ENCODE measurements around the gene POLR1F.

GRCh38 chr7:19752020-19752419 is 43.2 kb upstream of the POLR1F start:
- TF ChIP-seq, protein P1, sequence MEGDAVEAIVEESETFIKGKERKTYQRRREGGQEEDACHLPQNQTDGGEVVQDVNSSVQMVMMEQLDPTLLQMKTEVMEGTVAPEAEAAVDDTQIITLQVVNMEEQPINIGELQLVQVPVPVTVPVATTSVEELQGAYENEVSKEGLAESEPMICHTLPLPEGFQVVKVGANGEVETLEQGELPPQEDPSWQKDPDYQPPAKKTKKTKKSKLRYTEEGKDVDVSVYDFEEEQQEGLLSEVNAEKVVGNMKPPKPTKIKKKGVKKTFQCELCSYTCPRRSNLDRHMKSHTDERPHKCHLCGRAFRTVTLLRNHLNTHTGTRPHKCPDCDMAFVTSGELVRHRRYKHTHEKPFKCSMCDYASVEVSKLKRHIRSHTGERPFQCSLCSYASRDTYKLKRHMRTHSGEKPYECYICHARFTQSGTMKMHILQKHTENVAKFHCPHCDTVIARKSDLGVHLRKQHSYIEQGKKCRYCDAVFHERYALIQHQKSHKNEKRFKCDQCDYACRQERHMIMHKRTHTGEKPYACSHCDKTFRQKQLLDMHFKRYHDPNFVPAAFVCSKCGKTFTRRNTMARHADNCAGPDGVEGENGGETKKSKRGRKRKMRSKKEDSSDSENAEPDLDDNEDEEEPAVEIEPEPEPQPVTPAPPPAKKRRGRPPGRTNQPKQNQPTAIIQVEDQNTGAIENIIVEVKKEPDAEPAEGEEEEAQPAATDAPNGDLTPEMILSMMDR (conservative IDR thresholded peaks at IDR 0.05; ENCODE audit: low read length) = no peak
- TF ChIP-seq EZH2phosphoT487 (IDR thresholded peaks at IDR 0.05; ENCODE audit: borderline replicate concordance) = no peak

All from Loucy (cell line).